ENCODE data around the gene PDE4D.
A peak's percentile ranks its signal among the peaks of the same experiment; 100 is the strongest.

The PDE4D gene

GRCh38 chr5:59769041-59769360 is 124.5 kb downstream of the PDE4D start:
- TF ChIP-seq ISL1 (CRISPR knock-in tag; IDR thresholded peaks at IDR 0.05) (no peak), ZC3H10 (CRISPR knock-in tag; IDR thresholded peaks at IDR 0.05) (no peak), TOX (CRISPR knock-in tag; IDR thresholded peaks at IDR 0.05; ENCODE audit: borderline replicate concordance) (no peak), TSHZ2 (CRISPR knock-in tag; IDR thresholded peaks at IDR 0.05) (no peak), CREB5 (CRISPR knock-in tag; IDR thresholded peaks at IDR 0.05; ENCODE audit: low read depth) (no peak), ARNTL (CRISPR knock-in tag; IDR thresholded peaks at IDR 0.05; ENCODE audit: borderline replicate concordance, low read depth) (no peak), ZFP3 (CRISPR knock-in tag; IDR thresholded peaks at IDR 0.05) (no peak), GLIS3 (CRISPR knock-in tag; IDR thresholded peaks at IDR 0.05) (no peak), SNAI2 (CRISPR knock-in tag; IDR thresholded peaks at IDR 0.05) (no peak), ZNF565 (CRISPR knock-in tag; conservative IDR thresholded peaks at IDR 0.05; ENCODE audit: low read depth) (no peak), OSR1 (CRISPR knock-in tag; IDR thresholded peaks at IDR 0.05) (no peak), CSRNP3 (CRISPR knock-in tag; IDR thresholded peaks at IDR 0.05) (no peak)
- ATAC-seq: no peak; the same call in 2 of the 3 replicates

GRCh38 chr5:59768152-59769040 is 125.1 kb downstream of the PDE4D start:
- ATAC-seq: peak; percentile 85
- TF ChIP-seq SNAI2 (CRISPR knock-in tag; IDR thresholded peaks at IDR 0.05) (no peak), TSHZ2 (CRISPR knock-in tag; IDR thresholded peaks at IDR 0.05) (no peak)

- peak; percentile 50 for ATAC-seq
- TF ChIP-seq POU6F1 (CRISPR knock-in tag; IDR thresholded peaks at IDR 0.05; ENCODE audit: borderline replicate concordance, low read depth): no peak
- no peak for TF ChIP-seq ZNF70 (CRISPR knock-in tag; IDR thresholded peaks at IDR 0.05)
- no peak for TF ChIP-seq ZFP30 (CRISPR knock-in tag; IDR thresholded peaks at IDR 0.05)
- no peak for TF ChIP-seq ZNF565 (CRISPR knock-in tag; conservative IDR thresholded peaks at IDR 0.05; ENCODE audit: low read depth)
- TF ChIP-seq CSDC2 (CRISPR knock-in tag; IDR thresholded peaks at IDR 0.05): no peak
- TF ChIP-seq ISL1 (CRISPR knock-in tag; IDR thresholded peaks at IDR 0.05): no peak
- no peak for TF ChIP-seq BACH2 (CRISPR knock-in tag; IDR thresholded peaks at IDR 0.05; ENCODE audit: borderline replicate concordance)
- no peak for TF ChIP-seq ZFP3 (CRISPR knock-in tag; IDR thresholded peaks at IDR 0.05)
- TF ChIP-seq TOX (CRISPR knock-in tag; IDR thresholded peaks at IDR 0.05; ENCODE audit: borderline replicate concordance): no peak
- no peak for TF ChIP-seq GLIS3 (CRISPR knock-in tag; IDR thresholded peaks at IDR 0.05)
- TF ChIP-seq TCF4 (CRISPR knock-in tag; IDR thresholded peaks at IDR 0.05; ENCODE audit: borderline replicate concordance): no peak
- TF ChIP-seq RARB (CRISPR knock-in tag; IDR thresholded peaks at IDR 0.05): no peak
- TF ChIP-seq PPARA (CRISPR knock-in tag; IDR thresholded peaks at IDR 0.05; ENCODE audit: borderline replicate concordance): no peak
- TF ChIP-seq SNAI2 (CRISPR knock-in tag; IDR thresholded peaks at IDR 0.05): no peak
Measured at GRCh38 chr5:59767681-59768151, 125.8 kb downstream of the PDE4D start.

Measured in SK-N-SH treated with all-trans-retinoic acid at 6 μM for 48 hours (cell line).